Stimulated activated CD4-positive, alpha-beta T cell treated with anti-CD3 and anti-CD28 coated beads, Interleukin-4, amount 100 ng/mL, for 48 hours (primary cell): ENCODE measurements around the gene LGR4.

Experiments
- DNase-seq, 2 donors: peaks; one replicate each; pipeline ENCODE4 v3.0.0-alpha.2; 2020; ENCODE audit warnings: low read depth in 2 of 2

LGR4 gene

GRCh38 chr11:27427183-27427980 lies 45.2 kb downstream of the LGR4 start:
- DNase-seq = no peak

GRCh38 chr11:27425814-27426213 lies 46.8 kb downstream of the LGR4 start:
- no peak for DNase-seq

GRCh38 chr11:27423125-27423524 lies 49.5 kb downstream of the LGR4 start:
- no peak for DNase-seq

- DNase-seq = no peak
Measured at GRCh38 chr11:27421819-27422494, 50.6 kb downstream of the LGR4 start.

- no peak for DNase-seq
Measured at GRCh38 chr11:27420722-27421572, 51.6 kb downstream of the LGR4 start.

GRCh38 chr11:27420217-27420616 lies 52.4 kb downstream of the LGR4 start:
- no peak for DNase-seq

- no peak for DNase-seq
Measured at GRCh38 chr11:27418356-27418755, 54.2 kb downstream of the LGR4 start.

GRCh38 chr11:27416568-27417176 lies 55.9 kb downstream of the LGR4 start:
- DNase-seq = no peak

- no peak for DNase-seq
Measured at GRCh38 chr11:27414644-27415043, 57.9 kb downstream of the LGR4 start.

GRCh38 chr11:27413218-27413617 lies 59.4 kb downstream of the LGR4 start:
- no peak for DNase-seq

GRCh38 chr11:27412192-27412691 lies 60.3 kb downstream of the LGR4 start:
- no peak for DNase-seq

GRCh38 chr11:27411328-27411727 lies 61.3 kb downstream of the LGR4 start:
- DNase-seq = no peak

- DNase-seq = no peak
Measured at GRCh38 chr11:27410272-27410671, 62.3 kb downstream of the LGR4 start.

- DNase-seq = no peak
Measured at GRCh38 chr11:27409742-27410141, 62.8 kb downstream of the LGR4 start.

GRCh38 chr11:27409049-27409448 lies 63.5 kb downstream of the LGR4 start:
- DNase-seq = no peak

GRCh38 chr11:27408246-27408800 lies 64.3 kb downstream of the LGR4 start:
- no peak for DNase-seq

GRCh38 chr11:27406498-27407354 lies 65.9 kb downstream of the LGR4 start:
- no peak for DNase-seq

GRCh38 chr11:27405134-27405533 lies 67.5 kb downstream of the LGR4 start:
- no peak for DNase-seq

GRCh38 chr11:27404427-27404826 lies 68.2 kb downstream of the LGR4 start:
- no peak for DNase-seq

- no peak for DNase-seq
Measured at GRCh38 chr11:27403195-27403594, 69.4 kb downstream of the LGR4 start.

- no peak for DNase-seq
Measured at GRCh38 chr11:27402450-27402849, 70.1 kb downstream of the LGR4 start.
